Stimulated activated CD4-positive, alpha-beta T cell treated with anti-CD3 and anti-CD28 coated beads, Interleukin-4, amount 100 ng/mL, for 1 hour (primary cell): Measurements from ENCODE around the gene ADAMTSL1.

Experiments
- DNase-seq: peaks from one replicate; pipeline ENCODE4 v3.0.0-alpha.2; 2020

The ADAMTSL1 gene

GRCh38 chr9:18472435-18472834 is 1.5 kb upstream of the ADAMTSL1 start:
- DNase-seq, result no peak

DNA sequence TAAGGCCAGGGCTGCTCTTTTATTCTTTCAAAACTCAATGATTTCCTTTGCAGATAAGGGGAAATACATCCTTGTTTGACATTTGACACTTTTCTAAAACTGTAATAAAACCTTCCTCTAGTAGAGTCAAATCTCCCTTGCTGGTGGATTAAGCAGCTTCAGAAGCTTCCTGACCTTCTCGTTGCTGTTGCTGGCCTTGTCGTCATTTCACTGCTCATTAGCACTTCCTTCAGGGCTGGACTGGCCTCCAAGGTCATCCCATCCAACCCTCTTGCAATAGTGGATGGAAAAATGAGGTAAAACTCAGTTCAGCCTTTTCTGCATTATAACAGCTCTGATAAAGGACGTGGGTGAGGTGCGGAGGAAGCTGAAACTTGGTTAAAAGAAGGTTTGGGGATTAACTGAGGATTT is 1.1 kb upstream of the ADAMTSL1 start:
- no peak for DNase-seq

- no peak for DNase-seq
Measured at GRCh38 chr9:18474783-18475182, 830 bp downstream of the ADAMTSL1 start.

GRCh38 chr9:18477121-18477660 is 3.2 kb downstream of the ADAMTSL1 start:
- no peak for DNase-seq

DNA sequence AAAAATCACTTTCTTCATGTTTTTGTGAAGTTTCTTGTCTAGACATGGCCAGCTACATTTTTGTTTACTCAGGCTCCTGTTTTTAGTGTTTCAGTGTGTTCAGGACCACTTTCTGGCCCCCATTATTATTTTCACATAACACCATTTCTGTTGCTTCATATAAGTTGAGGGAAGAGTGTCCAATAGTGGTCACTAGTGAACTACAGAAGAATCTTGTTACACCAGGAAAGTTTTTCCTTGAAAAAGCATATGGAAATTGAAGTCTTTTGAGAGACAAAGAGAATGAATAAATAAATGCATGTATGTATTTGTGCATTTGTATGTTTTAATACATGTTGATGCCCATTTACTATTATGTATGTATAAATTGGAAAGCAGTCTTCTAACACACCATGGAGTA is 3.8 kb downstream of the ADAMTSL1 start:
- no peak for DNase-seq

GRCh38 chr9:18478501-18479361 is 4.8 kb downstream of the ADAMTSL1 start:
- DNase-seq, result no peak

- DNase-seq, result no peak
Measured at GRCh38 chr9:18479405-18479804, 5.5 kb downstream of the ADAMTSL1 start.

DNA sequence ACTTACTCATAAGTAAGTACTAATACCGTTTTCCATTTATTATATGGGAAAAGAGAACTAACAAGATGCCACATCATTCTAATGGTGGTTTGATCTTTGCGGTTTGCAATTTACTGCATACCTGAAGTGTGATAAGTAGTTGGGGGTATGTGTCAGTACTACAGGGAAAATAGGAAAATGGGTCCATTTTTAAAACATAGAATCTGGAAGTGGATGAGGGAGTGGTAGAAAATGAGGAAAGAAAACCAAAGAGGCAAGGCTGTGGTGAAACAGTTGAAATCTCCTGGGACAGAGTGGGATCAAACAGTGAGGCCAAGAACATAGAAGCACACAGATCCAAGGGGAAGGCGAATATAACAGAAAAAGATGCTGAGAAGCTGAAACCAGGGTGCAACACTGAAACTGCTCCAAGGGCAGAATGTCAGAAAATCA is 6.7 kb downstream of the ADAMTSL1 start:
- no peak for DNase-seq

DNA sequence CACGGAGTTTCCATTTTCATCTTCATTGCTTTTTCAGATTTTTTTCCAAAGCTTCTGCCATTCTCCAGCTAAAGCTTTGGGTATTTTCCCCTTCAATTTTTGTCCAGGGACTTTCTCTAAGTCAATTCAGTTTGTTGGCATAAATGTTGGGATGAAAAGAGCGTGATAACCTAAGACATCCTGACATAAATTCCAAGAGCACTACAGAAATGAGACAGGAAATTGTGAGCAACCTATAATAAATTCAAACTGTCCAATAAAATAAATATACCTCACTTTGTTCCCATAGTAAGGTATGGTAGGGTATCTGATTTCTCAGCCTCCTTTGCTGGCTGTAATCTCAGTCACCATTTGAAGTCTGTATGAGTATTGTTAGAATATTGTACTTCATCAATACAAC is 8.4 kb downstream of the ADAMTSL1 start:
- DNase-seq, result no peak

DNA sequence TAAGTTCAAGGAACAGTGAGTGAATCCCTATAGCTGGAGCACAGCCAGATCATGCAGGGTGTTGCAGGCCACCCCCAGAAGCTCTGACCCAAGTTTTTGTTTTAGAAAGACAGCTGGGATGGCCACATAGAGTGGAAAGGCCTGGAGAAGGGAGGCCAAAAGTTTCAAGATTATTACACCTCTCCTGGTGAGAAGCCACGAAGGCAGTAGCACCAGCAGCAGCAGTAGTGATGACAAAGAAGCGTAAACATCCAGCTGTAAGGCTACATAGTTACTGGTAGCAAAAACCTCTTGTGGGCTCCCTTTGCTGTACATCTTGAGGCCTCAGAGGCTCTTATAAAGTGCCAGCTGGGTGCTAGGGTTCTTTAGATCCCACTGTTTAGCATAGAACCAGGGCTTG is 11.8 kb downstream of the ADAMTSL1 start:
- no peak for DNase-seq

DNA sequence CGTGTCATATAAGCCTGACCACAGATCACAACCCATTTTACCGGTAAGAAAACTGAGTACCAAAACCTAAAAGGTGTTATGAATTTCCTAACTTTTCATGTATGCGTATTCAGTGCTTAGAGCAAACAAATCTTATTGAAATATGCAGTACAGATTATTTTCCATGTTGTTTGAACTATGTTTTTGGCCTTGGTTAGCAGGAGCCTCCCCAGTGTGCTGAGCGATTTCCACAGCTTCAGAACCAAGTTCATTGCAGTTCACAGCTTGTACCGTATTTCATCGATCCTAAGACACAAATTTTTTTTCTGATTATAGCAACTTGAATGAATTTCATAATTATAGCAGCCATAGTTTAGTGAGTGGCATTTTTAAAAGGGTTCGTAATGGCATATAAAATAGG is 13.7 kb downstream of the ADAMTSL1 start:
- no peak for DNase-seq

GRCh38 chr9:18488886-18489285 is 14.9 kb downstream of the ADAMTSL1 start:
- DNase-seq, result no peak

GRCh38 chr9:18489861-18490260 is 15.9 kb downstream of the ADAMTSL1 start:
- no peak for DNase-seq

- no peak for DNase-seq
Measured at GRCh38 chr9:18490641-18491370, 16.9 kb downstream of the ADAMTSL1 start.

GRCh38 chr9:18492612-18493011 is 18.7 kb downstream of the ADAMTSL1 start:
- no peak for DNase-seq

DNA sequence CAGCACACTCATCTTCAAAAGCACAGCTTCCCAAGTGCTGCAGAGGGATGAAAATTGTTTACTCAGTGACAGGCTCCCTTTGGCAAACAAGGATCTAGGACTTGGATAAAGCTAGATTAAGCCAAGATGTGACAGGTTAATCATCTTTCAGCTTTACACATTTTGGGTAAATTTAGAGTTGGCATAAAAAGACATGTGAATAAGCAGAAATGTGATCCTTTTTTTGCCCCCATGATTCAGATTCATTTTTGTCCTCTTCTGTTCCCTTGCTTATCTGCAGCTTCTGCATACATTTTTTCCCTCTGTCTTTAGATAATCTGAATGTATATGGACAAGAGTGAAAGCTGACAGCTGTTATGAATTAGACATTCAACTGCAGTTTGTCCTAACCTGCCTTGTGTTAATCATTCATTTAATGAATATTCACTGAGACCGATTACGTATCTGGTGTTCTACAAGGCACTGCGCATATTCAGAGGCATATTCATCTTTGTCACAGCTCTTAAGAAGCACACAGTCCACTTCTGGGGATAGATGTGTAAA is 19.6 kb downstream of the ADAMTSL1 start:
- DNase-seq, result no peak

- no peak for DNase-seq
Measured at GRCh38 chr9:18495065-18495464, 21.1 kb downstream of the ADAMTSL1 start.

GRCh38 chr9:18496256-18497000 is 22.5 kb downstream of the ADAMTSL1 start:
- DNase-seq, result no peak

GRCh38 chr9:18499062-18499461 is 25.1 kb downstream of the ADAMTSL1 start:
- no peak for DNase-seq

- DNase-seq, result no peak
Measured at GRCh38 chr9:18499980-18500379, 26.0 kb downstream of the ADAMTSL1 start.

GRCh38 chr9:18500451-18500850 is 26.5 kb downstream of the ADAMTSL1 start:
- DNase-seq, result no peak

DNA sequence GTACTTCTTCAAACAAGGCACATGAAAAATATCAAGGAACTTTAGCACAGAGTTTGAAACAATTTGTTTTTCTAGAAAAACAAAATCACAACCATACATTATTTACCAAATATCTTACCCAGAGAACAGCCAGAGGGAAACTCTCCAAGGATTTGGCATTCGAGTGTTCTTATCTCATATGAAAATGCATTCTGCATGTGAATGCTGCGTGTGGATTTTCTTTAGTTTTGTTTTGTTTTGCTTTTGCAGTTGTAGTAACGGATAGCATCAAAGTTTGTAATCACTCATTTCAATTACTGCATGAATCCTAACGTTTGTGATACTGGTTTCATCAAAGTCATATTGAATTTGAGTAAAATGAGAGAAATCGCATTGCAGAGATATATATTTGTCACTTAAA is 28.0 kb downstream of the ADAMTSL1 start:
- DNase-seq, result no peak

DNA sequence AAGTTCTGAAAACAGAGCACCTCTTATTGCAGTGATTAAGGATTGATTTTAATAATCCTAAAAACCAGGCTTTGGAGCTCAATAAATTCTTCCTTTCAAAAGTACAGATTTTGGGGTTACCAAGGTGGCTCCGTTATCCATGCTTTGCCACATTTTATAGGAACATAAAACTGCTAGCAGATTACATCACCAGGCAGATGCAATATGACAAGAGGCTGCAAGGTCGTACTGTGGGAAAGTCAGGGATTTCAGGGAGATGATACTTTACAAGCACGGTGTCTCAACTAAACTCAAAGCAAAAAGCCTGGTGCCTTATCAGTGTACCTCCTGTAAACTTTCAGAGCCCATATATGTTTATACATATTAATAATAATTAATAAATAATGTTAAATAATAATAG is 28.6 kb downstream of the ADAMTSL1 start:
- DNase-seq, result no peak
